IPS DF 6.9 (cell line): ENCODE measurements around the gene TMX2.

Experiments
- DNase-seq: peaks from one replicate; pipeline ENCODE4 v3.0.0-alpha.2; 2013; ENCODE audit warnings: low read depth, low spot score
- H3K27ac ChIP-seq: one replicate; pipeline ENCODE4 v1.5.1; 2013; ENCODE audit warnings: low read length, control low read depth
- H3K27me3 ChIP-seq: 2 replicates; pipeline ENCODE4 v1.6.1; 2013; ENCODE audit warnings: mild to moderate bottlenecking, low read length; ENCODE audit not compliant: control insufficient read depth, insufficient read depth
- H3K36me3 ChIP-seq: 2 replicates; pipeline ENCODE4 v1.6.1; 2013; ENCODE audit warnings: low read length; ENCODE audit not compliant: control insufficient read depth, insufficient read depth
- H3K4me1 ChIP-seq: 2 replicates; pipeline ENCODE4 v1.6.1; 2013; ENCODE audit warnings: low read length; ENCODE audit not compliant: control insufficient read depth, insufficient read depth
- H3K4me3 ChIP-seq: 2 replicates; pipeline ENCODE4 v1.5.1; 2013; ENCODE audit warnings: mild to moderate bottlenecking, low read length
- H3K9me3 ChIP-seq: 2 replicates; pipeline ENCODE4 v1.6.1; 2013; ENCODE audit warnings: low read length, inconsistent platforms; ENCODE audit not compliant: control insufficient read depth, insufficient read depth
- WGBS: extraction: QIAGEN DNeasy Blood & Tissue Kit; methylation state at CpG from one replicate; pipeline ENCODE4 v1.1.7; 2013; ENCODE audit warnings: mixed read lengths, missing lambda C conversion rate; ENCODE audit not compliant: insufficient read length, insufficient coverage; 5-methylcytosine and 5-hydroxymethylcytosine counted together

Gene TMX2

GRCh38 chr11:57742087-57742452 is 29.7 kb downstream of the TMX2 start:
- H3K36me3 ChIP-seq: peaks cover 10% of the 10 kb centered on the region; the same call in 1 of the 2 replicates
- H3K9me3 ChIP-seq: no peaks in the 10 kb centered on the region
- no peaks in the 10 kb centered on the region for H3K27me3 ChIP-seq
- DNase-seq: no peak
- H3K4me3 ChIP-seq: peak overlapping the region; percentile 73
- peaks cover 2% of the 10 kb centered on the region; the same call in 1 of the 2 replicates for H3K4me1 ChIP-seq
- no CpG with 5 or more reads among the region's 10 CpGs for WGBS
- no peak overlapping the region for H3K27ac ChIP-seq

GRCh38 chr11:57744357-57744756 is 32.0 kb downstream of the TMX2 start:
- Histone ChIP-seq H3K27ac (no peak overlapping the region), H3K9me3 (no peaks in the 10 kb centered on the region), H3K4me3 (no peak overlapping the region), H3K36me3 (peaks cover 10% of the 10 kb centered on the region; the same call in 1 of the 2 replicates), H3K4me1 (peaks cover 2% of the 10 kb centered on the region; the same call in 1 of the 2 replicates), H3K27me3 (no peaks in the 10 kb centered on the region)
- no peak for DNase-seq
- WGBS: no CpG with 5 or more reads among the region's 2 CpGs

- no peak for DNase-seq
- H3K9me3 ChIP-seq: no peaks in the 10 kb centered on the region
- no CpG with 5 or more reads among the region's 5 CpGs for WGBS
These were observed 32.8 kb downstream of the TMX2 start for GRCh38 chr11:57745206-57745605.

GRCh38 chr11:57746920-57747319 is 34.5 kb downstream of the TMX2 start:
- no peak overlapping the region for H3K4me3 ChIP-seq
- H3K27me3 ChIP-seq: no peaks in the 10 kb centered on the region
- no peak overlapping the region for H3K27ac ChIP-seq
- H3K36me3 ChIP-seq: peaks cover 10% of the 10 kb centered on the region; the same call in 1 of the 2 replicates
- DNase-seq: no peak
- no CpG with 5 or more reads among the region's 1 CpG for WGBS
- H3K9me3 ChIP-seq: no peaks in the 10 kb centered on the region
- H3K4me1 ChIP-seq: peaks cover 2% of the 10 kb centered on the region; the same call in 1 of the 2 replicates

More at GRCh38 chr11:57745206-57745605, 32.8 kb downstream of the TMX2 start:
- Histone ChIP-seq H3K4me3 (no peak overlapping the region), H3K36me3 (peaks cover 10% of the 10 kb centered on the region; the same call in 1 of the 2 replicates), H3K27me3 (no peaks in the 10 kb centered on the region), H3K27ac (no peak overlapping the region), H3K4me1 (peaks cover 2% of the 10 kb centered on the region; the same call in 1 of the 2 replicates)

GRCh38 chr11:57751176-57751575 is 38.8 kb downstream of the TMX2 start:
- no peaks in the 10 kb centered on the region for H3K9me3 ChIP-seq
- no peak overlapping the region for H3K27ac ChIP-seq
- no peak for DNase-seq
- no peak overlapping the region for H3K4me3 ChIP-seq
- no peaks in the 10 kb centered on the region for H3K36me3 ChIP-seq
- H3K27me3 ChIP-seq: no peaks in the 10 kb centered on the region
- H3K4me1 ChIP-seq: no peaks in the 10 kb centered on the region

GRCh38 chr11:57751676-57752253 is 39.4 kb downstream of the TMX2 start, which contains the start of gene BTBD18:
TSS of gene BTBD18 (minus strand) at chr11:57751819. CDS start at chr11:57751188, 631 bp downstream.
- H3K4me1 ChIP-seq: no peaks in the 10 kb centered on the region
- H3K27me3 ChIP-seq: no peaks in the 10 kb centered on the region
- H3K27ac ChIP-seq: no peak within 1 kb of the TSS
- no peak for DNase-seq
- WGBS: no CpG with 5 or more reads among the region's 10 CpGs
- H3K36me3 ChIP-seq: no peaks in the 10 kb centered on the region
- H3K9me3 ChIP-seq: no peaks in the 10 kb centered on the region
- H3K4me3 ChIP-seq: no peak within 1 kb of the TSS

GRCh38 chr11:57752954-57753353 is 40.6 kb downstream of the TMX2 start:
- WGBS: no CpG with 5 or more reads among the region's 30 CpGs

GRCh38 chr11:57758174-57758573 is 45.8 kb downstream of the TMX2 start:
- H3K4me1 ChIP-seq: no peaks in the 10 kb centered on the region
- WGBS: no CpG with 5 or more reads among the region's 3 CpGs
- no peak overlapping the region for H3K4me3 ChIP-seq
- H3K36me3 ChIP-seq: no peaks in the 10 kb centered on the region
- DNase-seq: no peak
- H3K27me3 ChIP-seq: no peaks in the 10 kb centered on the region
- no peak overlapping the region for H3K27ac ChIP-seq
- H3K9me3 ChIP-seq: no peaks in the 10 kb centered on the region

More at GRCh38 chr11:57752954-57753353, 40.6 kb downstream of the TMX2 start:
- DNase-seq: no peak
- Histone ChIP-seq H3K4me1 (no peaks in the 10 kb centered on the region), H3K27me3 (no peaks in the 10 kb centered on the region), H3K36me3 (no peaks in the 10 kb centered on the region), H3K9me3 (no peaks in the 10 kb centered on the region), H3K4me3 (no peak overlapping the region), H3K27ac (no peak overlapping the region)

- DNase-seq: peak; percentile 89
- H3K4me3 ChIP-seq: peak within 1 kb of the TSS; percentile 86
- H3K4me1 ChIP-seq: peaks cover 2% of the 10 kb centered on the region; the same call in 1 of the 2 replicates
- no peak within 1 kb of the TSS for H3K27ac ChIP-seq
- WGBS: no CpG with 5 or more reads among the region's 13 CpGs
- no peaks in the 10 kb centered on the region for H3K27me3 ChIP-seq
- no peaks in the 10 kb centered on the region for H3K36me3 ChIP-seq
- H3K9me3 ChIP-seq: no peaks in the 10 kb centered on the region
These were observed 49.2 kb downstream of the TMX2 start, which contains the start of gene CTNND1 for GRCh38 chr11:57761301-57762234. TSS of gene CTNND1 (plus strand) at chr11:57761802. CDS start at chr11:57791479, 29,677 bp downstream.

GRCh38 chr11:57762235-57762861 is 50.0 kb downstream of the TMX2 start:
- no peak for DNase-seq
- Histone ChIP-seq H3K9me3 (no peaks in the 10 kb centered on the region), H3K27me3 (no peaks in the 10 kb centered on the region), H3K4me3 (peak overlapping the region; percentile 84), H3K36me3 (no peaks in the 10 kb centered on the region), H3K27ac (no peak overlapping the region), H3K4me1 (peaks cover 2% of the 10 kb centered on the region; the same call in 1 of the 2 replicates)
- no CpG with 5 or more reads among the region's 9 CpGs for WGBS
